ENCODE measurements around the gene VCPKMT.

Gene VCPKMT

GRCh38 chr14:50063876-50064420 lies 52.4 kb downstream of the VCPKMT start:
- DNase-seq, result no peak

GRCh38 chr14:50062438-50063085 lies 53.8 kb downstream of the VCPKMT start:
- DNase-seq, result no peak

DNA sequence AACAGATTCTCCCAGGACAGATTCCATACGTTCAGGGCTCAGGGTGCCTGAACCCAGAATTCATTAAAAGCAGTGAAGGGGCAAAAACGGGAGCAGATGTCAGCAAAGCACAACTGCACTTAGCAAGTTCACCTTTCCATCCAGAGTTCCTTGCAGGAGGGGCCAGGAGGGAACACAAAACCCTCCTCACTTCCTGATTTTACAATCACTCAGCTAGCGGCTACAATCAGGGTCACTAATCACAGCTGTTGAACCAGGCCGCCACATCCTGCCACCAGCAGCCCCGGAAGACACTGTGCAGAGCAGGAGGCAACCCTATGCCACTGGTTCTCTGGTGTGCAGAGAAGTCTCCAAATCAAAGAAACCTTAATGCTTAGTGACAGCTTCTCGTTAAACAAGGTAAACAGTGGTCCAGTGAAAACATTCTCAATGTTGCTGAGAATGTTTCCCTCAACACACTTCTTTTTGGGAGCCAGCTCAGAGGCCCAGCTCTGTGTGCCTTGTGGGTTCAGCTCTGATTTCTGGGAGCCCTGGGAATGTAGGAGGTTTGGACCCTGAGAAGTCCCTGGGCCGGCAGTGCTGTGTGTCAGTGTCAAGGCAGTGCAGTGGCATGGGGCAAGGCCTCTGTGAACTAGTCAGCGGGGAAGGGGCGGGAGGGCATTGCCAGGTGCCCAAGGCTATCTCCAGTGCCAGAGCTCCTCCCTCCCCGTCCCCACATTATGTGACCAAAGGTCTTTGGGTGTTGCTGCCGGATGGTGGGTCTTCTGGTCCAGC lies 54.5 kb downstream of the VCPKMT start:
- no peak for DNase-seq

DNA sequence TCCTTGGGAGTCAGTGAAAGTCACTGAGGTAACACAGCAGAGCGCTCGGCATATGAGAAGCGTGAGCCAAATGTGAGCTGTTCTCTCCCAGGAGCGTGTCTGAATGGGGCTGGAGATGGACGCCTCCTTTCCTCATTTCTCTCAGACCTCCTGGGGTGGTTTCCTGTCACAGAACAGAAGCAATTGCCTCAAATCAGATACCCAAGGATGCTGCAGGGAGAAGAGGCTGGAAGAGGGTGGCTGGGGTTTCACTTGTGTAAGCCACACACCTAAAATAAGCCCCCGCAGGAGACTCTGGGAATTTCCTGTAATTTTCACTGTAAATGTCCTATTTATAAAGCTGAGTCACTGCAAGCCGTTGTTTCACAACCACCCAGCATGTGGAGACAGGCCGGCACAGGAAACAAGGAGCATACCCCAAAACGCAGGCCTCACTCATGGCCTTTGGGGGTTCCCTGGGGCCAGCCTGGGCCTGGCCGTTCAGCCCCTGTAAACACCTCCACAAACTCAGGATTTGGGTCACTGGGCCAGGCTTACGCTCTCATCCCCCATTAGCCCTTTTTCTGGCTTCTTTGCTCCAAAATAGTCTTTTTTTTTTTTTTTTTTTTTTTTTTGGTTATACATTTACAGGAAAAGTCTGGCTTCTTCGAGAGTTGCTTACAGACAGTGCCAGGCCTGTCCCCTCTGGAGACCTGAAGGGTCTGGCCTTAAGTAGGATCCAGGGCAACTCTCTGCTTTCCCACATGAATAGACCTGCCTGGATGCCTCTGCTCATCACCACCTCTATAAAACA lies 55.3 kb downstream of the VCPKMT start:
- DNase-seq, result peak; percentile 72

- DNase-seq, result no peak
Measured at GRCh38 chr14:50059763-50060616, 56.4 kb downstream of the VCPKMT start.

All from right forelimb (tissue), 1 donor.